ENCODE data around the gene PRR23E. TPM values are rescaled to one million over a fixed set of nuclear protein-coding genes. Genes with fewer than 3 reads are reported as not detected.

PRR23E gene
- total RNA-seq, 1 donor from 2014 or later: not detected

- peaks cover 2% of the 10 kb centered on the region for H3K9me3 Mint-ChIP-seq (ENCODE audit: unreplicated experiment)
- H3K27ac Mint-ChIP-seq (ENCODE audit: unreplicated experiment): no peak overlapping the region
- TF ChIP-seq CTCF (IDR thresholded peaks at IDR 0.05; ENCODE audit: partially characterized antibody, unreplicated experiment): no peak
- no peak overlapping the region for H3K4me3 Mint-ChIP-seq (ENCODE audit: unreplicated experiment)
- peaks cover 6% of the 10 kb centered on the region for H3K4me1 Mint-ChIP-seq (ENCODE audit: low read depth, unreplicated experiment)
- H3K36me3 Mint-ChIP-seq (ENCODE audit: unreplicated experiment): no peaks in the 10 kb centered on the region
- H3K27me3 Mint-ChIP-seq (ENCODE audit: unreplicated experiment): peaks cover 7% of the 10 kb centered on the region
- no peak for DNase-seq
Observed at GRCh38 chr3:127208483-127209100, 15.7 kb downstream of the PRR23E start.

- no peak for TF ChIP-seq CTCF (IDR thresholded peaks at IDR 0.05; ENCODE audit: partially characterized antibody, unreplicated experiment)
- no peak overlapping the region for H3K27ac Mint-ChIP-seq (ENCODE audit: unreplicated experiment)
- peaks cover 6% of the 10 kb centered on the region for H3K4me1 Mint-ChIP-seq (ENCODE audit: low read depth, unreplicated experiment)
- DNase-seq: no peak
- peaks cover 9% of the 10 kb centered on the region for H3K27me3 Mint-ChIP-seq (ENCODE audit: unreplicated experiment)
- H3K4me3 Mint-ChIP-seq (ENCODE audit: unreplicated experiment): no peak overlapping the region
- H3K36me3 Mint-ChIP-seq (ENCODE audit: unreplicated experiment): no peaks in the 10 kb centered on the region
- peaks cover 2% of the 10 kb centered on the region for H3K9me3 Mint-ChIP-seq (ENCODE audit: unreplicated experiment)
Observed at GRCh38 chr3:127209155-127209839, 16.4 kb downstream of the PRR23E start.

- Mint-ChIP-seq H3K9me3 (ENCODE audit: unreplicated experiment) (peaks cover 2% of the 10 kb centered on the region), H3K27ac (ENCODE audit: unreplicated experiment) (no peak overlapping the region), H3K27me3 (ENCODE audit: unreplicated experiment) (peaks cover 9% of the 10 kb centered on the region), H3K4me3 (ENCODE audit: unreplicated experiment) (no peak overlapping the region), H3K36me3 (ENCODE audit: unreplicated experiment) (no peaks in the 10 kb centered on the region), H3K4me1 (ENCODE audit: low read depth, unreplicated experiment) (peaks cover 6% of the 10 kb centered on the region)
- TF ChIP-seq CTCF (IDR thresholded peaks at IDR 0.05; ENCODE audit: partially characterized antibody, unreplicated experiment): no peak
- no peak for DNase-seq
Observed at GRCh38 chr3:127209840-127210653, 17.1 kb downstream of the PRR23E start.

DNA sequence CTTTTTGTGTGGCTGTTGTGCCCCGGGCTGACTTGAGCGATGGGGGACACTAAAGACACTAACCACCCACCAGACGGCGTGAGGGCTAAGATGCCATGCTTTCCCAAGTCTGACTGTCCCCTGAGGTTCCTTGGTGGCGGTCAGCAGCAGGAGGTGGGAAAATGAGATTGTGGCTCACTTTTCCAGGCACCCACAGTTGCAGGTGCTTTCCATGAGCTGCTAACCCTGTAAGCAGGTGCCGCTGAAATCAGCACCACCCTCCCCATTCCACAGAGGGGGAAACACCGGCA is 17.7 kb downstream of the PRR23E start:
- Mint-ChIP-seq H3K4me3 (ENCODE audit: unreplicated experiment) (no peak overlapping the region), H3K9me3 (ENCODE audit: unreplicated experiment) (peaks cover 2% of the 10 kb centered on the region), H3K27ac (ENCODE audit: unreplicated experiment) (no peak overlapping the region), H3K36me3 (ENCODE audit: unreplicated experiment) (no peaks in the 10 kb centered on the region), H3K27me3 (ENCODE audit: unreplicated experiment) (peaks cover 9% of the 10 kb centered on the region), H3K4me1 (ENCODE audit: low read depth, unreplicated experiment) (peaks cover 8% of the 10 kb centered on the region)
- DNase-seq: no peak
- no peak for TF ChIP-seq CTCF (IDR thresholded peaks at IDR 0.05; ENCODE audit: partially characterized antibody, unreplicated experiment)
